HepG2 (cell line): ENCODE measurements around the gene MYOT. TPM values are rescaled to one million over a fixed set of nuclear protein-coding genes. Genes with fewer than 3 reads are reported as not detected.
A peak's percentile ranks its signal among the peaks of the same experiment; 100 is the strongest.

Experiments used
- ARNT ChIP-seq: fragments of 450-650 bp; IDR thresholded peaks from 2 replicates; pipeline ENCODE4 v1.6.1; 2017
- DBP ChIP-seq: sonication (generic); formaldehyde crosslinking; IDR thresholded peaks from 2 replicates; pipeline ENCODE4 v1.4.0; 2020; ENCODE audit warnings: missing genetic modification reagents; ENCODE audit errors: not compliant biosample characterization
- HINFP ChIP-seq: sonication (generic); formaldehyde crosslinking; IDR thresholded peaks from 2 replicates; pipeline ENCODE4 v1.4.0; 2020; ENCODE audit warnings: low read depth, mild to moderate bottlenecking, missing genetic modification reagents
- HNF1A ChIP-seq, 2 experiments: sonication (generic) in 1 of 2; formaldehyde crosslinking in 1 of 2; IDR thresholded peaks; 2 replicates each; pipeline versions ENCODE4 v1.4.0 to v1.6.1; 2016 to 2020; ENCODE audit warnings: borderline replicate concordance in 1 of 2, low read depth in 1 of 2, mild to moderate bottlenecking in 1 of 2, missing genetic modification reagents in 1 of 2
- KLF6 ChIP-seq: IDR thresholded peaks from 2 replicates; pipeline ENCODE4 v1.8.0; 2016; ENCODE audit warnings: missing biosample characterization, missing genetic modification reagents
- NCOA2 ChIP-seq: sonication (generic); formaldehyde crosslinking; IDR thresholded peaks from 2 replicates; pipeline ENCODE4 v1.8.0; 2022; ENCODE audit warnings: inconsistent platforms
- POLR2A ChIP-seq, 2 experiments: IDR thresholded peaks; 2 replicates each; pipeline ENCODE4 v1.6.1; 2011; ENCODE audit warnings: low read depth in 2 of 2, low read length in 2 of 2, mild to moderate bottlenecking in 1 of 2, moderate library complexity in 1 of 2; ENCODE audit not compliant: insufficient read depth in 1 of 2
- PPARG ChIP-seq: conservative IDR thresholded peaks from 2 replicates; pipeline ENCODE4 v1.6.1; 2016; ENCODE audit warnings: missing biosample characterization, missing genetic modification reagents
- TCF7 ChIP-seq: sonication (generic); IDR thresholded peaks from 2 replicates; pipeline ENCODE4 v1.6.1; 2016; ENCODE audit warnings: antibody characterized with exemption, low read depth
- TOPORS ChIP-seq: sonication (generic); formaldehyde crosslinking; IDR thresholded peaks from 2 replicates; pipeline ENCODE4 v1.8.0; 2023; ENCODE audit warnings: mild to moderate bottlenecking, missing genetic modification reagents
- ZEB1 ChIP-seq: IDR thresholded peaks from 2 replicates; pipeline ENCODE4 v1.6.1; 2012; ENCODE audit warnings: mild to moderate bottlenecking, low read depth, inconsistent platforms; ENCODE audit not compliant: insufficient replicate concordance
- ZNF138 ChIP-seq: sonication (generic); formaldehyde crosslinking; IDR thresholded peaks from 2 replicates; pipeline ENCODE4 v1.5.0; 2020; ENCODE audit warnings: mild to moderate bottlenecking, low read depth, missing genetic modification reagents
- ZNF230 ChIP-seq: sonication (generic); formaldehyde crosslinking; IDR thresholded peaks from 2 replicates; pipeline ENCODE4 v1.4.0; 2020; ENCODE audit warnings: mild to moderate bottlenecking, missing genetic modification reagents
- ZNF343 ChIP-seq: sonication (generic); formaldehyde crosslinking; IDR thresholded peaks from 2 replicates; pipeline ENCODE4 v1.4.0; 2020; ENCODE audit warnings: mild to moderate bottlenecking, missing genetic modification reagents
- ZNF609 ChIP-seq: sonication (generic); formaldehyde crosslinking; IDR thresholded peaks from 2 replicates; pipeline ENCODE4 v1.4.0; 2020; ENCODE audit warnings: mild to moderate bottlenecking, missing genetic modification reagents, borderline replicate concordance
- ZNF678 ChIP-seq: sonication (generic); formaldehyde crosslinking; IDR thresholded peaks from 2 replicates; pipeline ENCODE4 v1.4.0; 2020; ENCODE audit warnings: mild to moderate bottlenecking, missing genetic modification reagents
- ZNF709 ChIP-seq: sonication (generic); formaldehyde crosslinking; IDR thresholded peaks from 2 replicates; pipeline ENCODE4 v1.5.0; 2020; ENCODE audit warnings: mild to moderate bottlenecking, missing genetic modification reagents
- polyA plus RNA-seq, 8 experiments: library from polyadenylated mRNA; depleted of rRNA in 3 of 8; stranded (reverse) in 7 of 8; unstranded in 1 of 8; fragments of >200 nt; fragmentation: Illumina TruSeq in 4 of 8; extraction: Trizol in 4 of 8; gene quantifications; 2 replicates each; pipeline versions ENCODE4 v1.2.1 to v1.2.3, GENCODE V29; 2011 to 2016; ENCODE audit warnings: low read depth in 4 of 8, missing spikeins in 1 of 8, mixed read lengths in 1 of 8; ENCODE audit not compliant: insufficient read depth in 1 of 8
- total RNA-seq, 5 experiments: library from RNA; depleted of rRNA; stranded (reverse); fragments of >200 nt; fragmentation: Illumina TruSeq; extraction: Trizol; gene quantifications; 2 replicates each; pipeline ENCODE4 v1.2.3, GENCODE V29; 2016; ENCODE audit warnings: low read depth in 1 of 5

MYOT gene
- total and polyA plus RNA-seq, 2 of the 13 experiments (the other 11 are each of a cell fraction or from before 2014, with no cell fraction given), result not detected

- TF ChIP-seq DBP, result no peak
- no peak for TF ChIP-seq HINFP (CRISPR knock-in tag)
- no peak for TF ChIP-seq HNF1A (IDR thresholded peaks at IDR 0.05; ENCODE audit: low read depth)
- TF ChIP-seq HNF1A (CRISPR knock-in tag; IDR thresholded peaks at IDR 0.05; ENCODE audit: borderline replicate concordance), result peak; percentile 23; the same call in 1 of the 2 replicates
- peak; percentile 52; the same call in 1 of the 2 replicates for TF ChIP-seq ZNF609 (CRISPR knock-in tag)
- TF ChIP-seq ZNF138, result no peak
- TF ChIP-seq TOPORS (CRISPR knock-in tag), result no peak
- TF ChIP-seq KLF6 (CRISPR knock-in tag), result no peak
- TF ChIP-seq ZNF678 (CRISPR knock-in tag), result no peak
- TF ChIP-seq TCF7, result no peak; the same call in 1 of the 2 replicates
- no peak for TF ChIP-seq ZNF230 (CRISPR knock-in tag)
- no peak for TF ChIP-seq POLR2A (IDR thresholded peaks at IDR 0.05; ENCODE audit: insufficient read depth in 1 of 2, low read depth in 2 of 2, low read length in 2 of 2)
- TF ChIP-seq ZEB1, result no peak
- TF ChIP-seq ZNF709, result no peak
- peak; percentile 71 for TF ChIP-seq NCOA2 (CRISPR knock-in tag)
- TF ChIP-seq ZNF343 (CRISPR knock-in tag), result no peak
- TF ChIP-seq PPARG, result 0 out of 2 replicates have a peak, but pooled peaks have one; percentile 29
- TF ChIP-seq ARNT, result no peak
Measured at GRCh38 chr5:137901011-137901817, 33.6 kb downstream of the MYOT start (continued).
